ENCODE results near the gene TTC39C. TPM values are rescaled to one million over a fixed set of nuclear protein-coding genes. Genes with fewer than 3 reads are reported as not detected.
"Not testable (repeated sequence)": the region's sequence is repeated elsewhere in the genome, so short reads cannot be mapped to it uniquely, and the experiment has no call there.

The TTC39C gene
- total and polyA plus RNA-seq, 5 donors from 2014 or later, result 109 to 274 (median 180) TPM

- Mint-ChIP-seq H3K4me1 (peaks cover 70 to 88% (median 78%) of the 10 kb centered on the region in 4 donors), H3K27ac (peak overlapping the region in 1 of 3 donors; percentile 7), H3K4me3 (peak overlapping the region; percentile 31 to 87 (median 48))
- not testable (repeated sequence) for H3K9me3 Mint-ChIP-seq; DNase-seq; H3K36me3 Mint-ChIP-seq; H3K9me3 ChIP-seq (ENCODE audit: control insufficient read depth in 2 of 2, low read length in 2 of 2); ATAC-seq (ENCODE audit: low read depth in 2 of 2); H3K27me3 ChIP-seq (ENCODE audit: control insufficient read depth, insufficient read depth, low read length); H3K36me3 ChIP-seq (ENCODE audit: control insufficient read depth, insufficient read depth, low read length); H3K27ac ChIP-seq (ENCODE audit: insufficient read depth, low read length, poor library complexity, severe bottlenecking); H3K27me3 Mint-ChIP-seq
- Histone ChIP-seq H3K4me1 (ENCODE audit: control insufficient read depth, insufficient read depth, low read length, poor library complexity, severe bottlenecking) (peaks cover 60% of the 10 kb centered on the region), H3K4me3 (ENCODE audit: low read depth, low read length) (peak overlapping the region; percentile 17)
Measured at GRCh38 chr18:24059385-24059784, 44.8 kb downstream of the TTC39C start.

GRCh38 chr18:24060644-24061043 lies 46.1 kb downstream of the TTC39C start:
- peaks cover 65 to 87% (median 78%) of the 10 kb centered on the region in 4 donors for H3K4me1 Mint-ChIP-seq
- peak overlapping the region in 1 of 4 donors; percentile 5 for H3K4me3 Mint-ChIP-seq
- Histone ChIP-seq H3K9me3 (ENCODE audit: control insufficient read depth in 2 of 2, low read length in 2 of 2) (no peaks in the 10 kb centered on the region), H3K27me3 (ENCODE audit: control insufficient read depth, insufficient read depth, low read length) (no peaks in the 10 kb centered on the region), H3K4me1 (ENCODE audit: control insufficient read depth, insufficient read depth, low read length, poor library complexity, severe bottlenecking) (peaks cover 48% of the 10 kb centered on the region), H3K4me3 (ENCODE audit: low read depth, low read length) (peak overlapping the region; percentile 13), H3K27ac (ENCODE audit: insufficient read depth, low read length, poor library complexity, severe bottlenecking) (no peak overlapping the region), H3K36me3 (ENCODE audit: control insufficient read depth, insufficient read depth, low read length) (peaks cover 12% of the 10 kb centered on the region)
- H3K27ac Mint-ChIP-seq, result no peak overlapping the region
- no peaks in the 10 kb centered on the region for H3K9me3 Mint-ChIP-seq
- ATAC-seq (ENCODE audit: low read depth in 2 of 2) (no peak), DNase-seq (no peak)
- H3K27me3 Mint-ChIP-seq, result no peaks in the 10 kb centered on the region
- H3K36me3 Mint-ChIP-seq, result peaks cover 14% of the 10 kb centered on the region

GRCh38 chr18:24063121-24063731 lies 48.7 kb downstream of the TTC39C start:
- Mint-ChIP-seq H3K4me3 (peak overlapping the region; percentile 11 to 52 (median 39)), H3K27me3 (no peaks in the 10 kb centered on the region), H3K27ac (peak overlapping the region in 2 of 3 donors; percentile 68 to 76), H3K4me1 (peaks cover 60 to 85% (median 74%) of the 10 kb centered on the region in 4 donors), H3K36me3 (peaks cover 29% of the 10 kb centered on the region), H3K9me3 (no peaks in the 10 kb centered on the region)
- H3K36me3 ChIP-seq (ENCODE audit: control insufficient read depth, insufficient read depth, low read length), result peaks cover 35% of the 10 kb centered on the region
- peak overlapping the region; percentile 37 for H3K27ac ChIP-seq (ENCODE audit: insufficient read depth, low read length, poor library complexity, severe bottlenecking)
- peaks cover 34% of the 10 kb centered on the region for H3K4me1 ChIP-seq (ENCODE audit: control insufficient read depth, insufficient read depth, low read length, poor library complexity, severe bottlenecking)
- DNase-seq (no peak), ATAC-seq (ENCODE audit: low read depth in 2 of 2) (no peak)
- no peaks in the 10 kb centered on the region for H3K9me3 ChIP-seq (ENCODE audit: control insufficient read depth in 2 of 2, low read length in 2 of 2)
- H3K27me3 ChIP-seq (ENCODE audit: control insufficient read depth, insufficient read depth, low read length), result no peaks in the 10 kb centered on the region
- peak overlapping the region; percentile 35 for H3K4me3 ChIP-seq (ENCODE audit: low read depth, low read length)

- peaks cover 61 to 85% (median 75%) of the 10 kb centered on the region in 4 donors for H3K4me1 Mint-ChIP-seq
- Histone ChIP-seq H3K4me1 (ENCODE audit: control insufficient read depth, insufficient read depth, low read length, poor library complexity, severe bottlenecking) (peaks cover 30% of the 10 kb centered on the region), H3K27me3 (ENCODE audit: control insufficient read depth, insufficient read depth, low read length) (no peaks in the 10 kb centered on the region), H3K27ac (ENCODE audit: insufficient read depth, low read length, poor library complexity, severe bottlenecking) (peak overlapping the region; percentile 37), H3K9me3 (ENCODE audit: control insufficient read depth in 2 of 2, low read length in 2 of 2) (no peaks in the 10 kb centered on the region), H3K36me3 (ENCODE audit: control insufficient read depth, insufficient read depth, low read length) (peaks cover 47% of the 10 kb centered on the region), H3K4me3 (ENCODE audit: low read depth, low read length) (no peak overlapping the region)
- H3K9me3 Mint-ChIP-seq, result no peaks in the 10 kb centered on the region
- no peak overlapping the region for H3K4me3 Mint-ChIP-seq
- H3K27ac Mint-ChIP-seq, result peak overlapping the region; percentile 2 to 90 (median 72)
- peaks cover 29% of the 10 kb centered on the region for H3K36me3 Mint-ChIP-seq
- ATAC-seq (ENCODE audit: low read depth in 2 of 2), result no peak
- H3K27me3 Mint-ChIP-seq, result no peaks in the 10 kb centered on the region
- no peak for DNase-seq
Measured at GRCh38 chr18:24064391-24065100, 50.0 kb downstream of the TTC39C start.

- Mint-ChIP-seq H3K4me3 (peak overlapping the region in 1 of 4 donors; percentile 61), H3K9me3 (no peaks in the 10 kb centered on the region), H3K4me1 (peaks cover 60 to 88% (median 72%) of the 10 kb centered on the region in 4 donors), H3K36me3 (peaks cover 38% of the 10 kb centered on the region), H3K27me3 (no peaks in the 10 kb centered on the region), H3K27ac (peak overlapping the region in 2 of 3 donors; percentile 32 to 72)
- Histone ChIP-seq H3K4me1 (ENCODE audit: control insufficient read depth, insufficient read depth, low read length, poor library complexity, severe bottlenecking) (peaks cover 27% of the 10 kb centered on the region), H3K9me3 (ENCODE audit: control insufficient read depth in 2 of 2, low read length in 2 of 2) (no peaks in the 10 kb centered on the region), H3K36me3 (ENCODE audit: control insufficient read depth, insufficient read depth, low read length) (peaks cover 56% of the 10 kb centered on the region), H3K4me3 (ENCODE audit: low read depth, low read length) (no peak overlapping the region), H3K27ac (ENCODE audit: insufficient read depth, low read length, poor library complexity, severe bottlenecking) (no peak overlapping the region), H3K27me3 (ENCODE audit: control insufficient read depth, insufficient read depth, low read length) (no peaks in the 10 kb centered on the region)
- ATAC-seq (ENCODE audit: low read depth in 2 of 2) (no peak), DNase-seq (no peak)
Measured at GRCh38 chr18:24065906-24066305, 51.4 kb downstream of the TTC39C start.

- peaks cover 79% of the 10 kb centered on the region for H3K36me3 ChIP-seq (ENCODE audit: control insufficient read depth, insufficient read depth, low read length)
- H3K4me1 ChIP-seq (ENCODE audit: control insufficient read depth, insufficient read depth, low read length, poor library complexity, severe bottlenecking), result peaks cover 3% of the 10 kb centered on the region
Measured at GRCh38 chr18:24068945-24069693, 54.6 kb downstream of the TTC39C start.

GRCh38 chr18:24071029-24071428 lies 56.5 kb downstream of the TTC39C start:
- no peak overlapping the region for H3K27ac ChIP-seq (ENCODE audit: insufficient read depth, low read length, poor library complexity, severe bottlenecking)
- peaks cover 69% of the 10 kb centered on the region for H3K36me3 ChIP-seq (ENCODE audit: control insufficient read depth, insufficient read depth, low read length)
- no peaks in the 10 kb centered on the region for H3K27me3 ChIP-seq (ENCODE audit: control insufficient read depth, insufficient read depth, low read length)
- Mint-ChIP-seq H3K4me1 (peaks cover 24 to 82% (median 54%) of the 10 kb centered on the region in 4 donors), H3K27ac (peak overlapping the region in 1 of 3 donors; percentile 83), H3K36me3 (peaks cover 53% of the 10 kb centered on the region), H3K9me3 (no peaks in the 10 kb centered on the region), H3K4me3 (peak overlapping the region in 1 of 4 donors; percentile 10), H3K27me3 (no peaks in the 10 kb centered on the region)
- DNase-seq, result no peak
- H3K4me1 ChIP-seq (ENCODE audit: control insufficient read depth, insufficient read depth, low read length, poor library complexity, severe bottlenecking), result peaks cover 4% of the 10 kb centered on the region
- no peaks in the 10 kb centered on the region for H3K9me3 ChIP-seq (ENCODE audit: control insufficient read depth in 2 of 2, low read length in 2 of 2)
- ATAC-seq (ENCODE audit: low read depth in 2 of 2), result no peak
- H3K4me3 ChIP-seq (ENCODE audit: low read depth, low read length), result no peak overlapping the region

More at GRCh38 chr18:24068945-24069693, 54.6 kb downstream of the TTC39C start:
- Histone ChIP-seq H3K27ac (ENCODE audit: insufficient read depth, low read length, poor library complexity, severe bottlenecking) (no peak overlapping the region), H3K9me3 (ENCODE audit: control insufficient read depth in 2 of 2, low read length in 2 of 2) (no peaks in the 10 kb centered on the region), H3K27me3 (ENCODE audit: control insufficient read depth, insufficient read depth, low read length) (no peaks in the 10 kb centered on the region), H3K4me3 (ENCODE audit: low read depth, low read length) (no peak overlapping the region)
- no peak for DNase-seq
- peaks cover 33 to 83% (median 59%) of the 10 kb centered on the region in 4 donors for H3K4me1 Mint-ChIP-seq
- peak overlapping the region in 1 of 3 donors; percentile 52 for H3K27ac Mint-ChIP-seq
- H3K36me3 Mint-ChIP-seq, result peaks cover 50% of the 10 kb centered on the region
- no peaks in the 10 kb centered on the region for H3K9me3 Mint-ChIP-seq
- ATAC-seq (ENCODE audit: low read depth in 2 of 2), result no peak
- H3K4me3 Mint-ChIP-seq, result no peak overlapping the region
- no peaks in the 10 kb centered on the region for H3K27me3 Mint-ChIP-seq
